Psoas muscle (tissue), 8 donors: ENCODE measurements around the gene RIC8A. TPM values are rescaled to one million over a fixed set of nuclear protein-coding genes. Genes with fewer than 3 reads are reported as not detected.
A peak's percentile ranks its signal among the peaks of the same experiment; 100 is the strongest.

Experiments
- ATAC-seq, 4 donors: fragments of 200-7000 bp; cut with Tn5 transposase; one replicate each; pipeline ENCODE4 v1.9.1; 2020; ENCODE audit warnings: moderate library complexity in 3 of 4, mild to moderate bottlenecking in 2 of 4
- DNase-seq, 2 donors: peaks; one replicate each; pipeline ENCODE4 v3.0.0-alpha.2; 2020
- H3K27ac ChIP-seq: fragments of 200-600 bp; one replicate; pipeline ENCODE4 v1.8.0; 2022
- H3K27me3 ChIP-seq, 3 donors: fragments of 200-600 bp in 1 of 3; one replicate each; pipeline versions ENCODE4 v1.6.1 to v1.8.0; 2013 to 2022; ENCODE audit warnings: low read length in 2 of 3, mild to moderate bottlenecking in 2 of 3, moderate library complexity in 1 of 3; ENCODE audit not compliant: insufficient read depth in 3 of 3
- H3K36me3 ChIP-seq, 2 donors: fragments of 200-600 bp in 1 of 2; one replicate each; pipeline versions ENCODE4 v1.6.1 to v1.8.0; 2013 to 2022; ENCODE audit warnings: low read depth in 1 of 2, mild to moderate bottlenecking in 1 of 2, moderate library complexity in 1 of 2; ENCODE audit not compliant: insufficient read depth in 1 of 2
- H3K4me1 ChIP-seq: fragments of 200-600 bp; one replicate; pipeline ENCODE4 v1.8.0; 2022
- H3K4me3 ChIP-seq: fragments of 200-600 bp; one replicate; pipeline ENCODE4 v1.8.0; 2022; ENCODE audit warnings: mild to moderate bottlenecking
- H3K9me3 ChIP-seq: fragments of 200-600 bp; one replicate; pipeline ENCODE4 v1.8.0; 2022
- WGBS, 3 donors: extraction: QIAGEN DNeasy Blood & Tissue Kit; methylation state at CpG; one replicate each; pipeline versions ENCODE4 v1.1.6 to v1.1.7; 2013; 5-methylcytosine and 5-hydroxymethylcytosine counted together
- intact Hi-C, 2 donors: fragments of 100-400 bp; cut with DNase I; formaldehyde crosslinking; loops; one replicate each; pipeline versions ENCODE4 v1.11.0 to v1.14.2; 2022
- polyA plus RNA-seq, 3 donors: library from polyadenylated mRNA; stranded (reverse); fragments of 200-250 nt; gene quantifications; one replicate each; pipeline ENCODE4 v1.2.3, GENCODE V29; 2013
- total RNA-seq, 4 donors: library from RNA; stranded (reverse); fragmentation: NEBNext Ultra II Directional in 2 of 4; extraction: Animal tissue kit (Norgen Biotek cat#: 25700) in 2 of 4; gene quantifications; one replicate each; pipeline versions ENCODE4 v1.2.1 to v1.2.4, GENCODE V29; 2021 to 2023
- TF ChIP-seq, protein P1 (sequence below): fragments of 200-600 bp; IDR thresholded peaks from one replicate; pipeline ENCODE4 v1.8.0; 2022; ENCODE audit warnings: antibody characterized with exemption
- donor health status: healthy with polysubstance abuse.
- donor health status: DM: no; HTN: no; CAD: no; lungs with moderate emphysema.
- donor health status: Bipolar disorder and iron deficiency.
- donor health status: healthy.
- donor health status: DM: yes; HTN: yes; CAD: no.
- donor health status: DM: no; HTN: no; CAD: no.
- donor health status: DM: no; HTN: no; CAD: no.
- donor health status: DM: yes; HTN: yes; CAD: no.

Gene RIC8A
- total and polyA plus RNA-seq, 7 donors = 30.2 to 66.9 (median 39.9) TPM

DNA sequence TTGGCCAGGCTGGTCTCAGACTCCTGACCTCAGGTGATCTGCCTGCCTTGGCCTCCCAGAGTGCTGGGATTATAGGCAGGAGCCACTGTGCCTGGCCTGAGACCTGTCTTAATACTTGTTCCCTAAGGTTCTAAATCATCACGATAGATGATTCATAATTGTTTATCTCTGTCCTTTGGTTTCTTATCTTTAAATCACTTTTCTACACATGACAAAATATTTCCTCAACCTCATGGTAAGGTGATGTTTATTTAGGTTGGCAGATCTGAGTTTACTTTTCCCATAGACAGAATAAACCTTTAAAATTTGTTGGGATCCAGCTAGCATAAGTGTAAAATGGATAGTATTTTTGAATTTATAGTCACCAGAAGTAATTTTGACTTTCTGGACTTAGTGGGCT lies 32.8 kb downstream of the RIC8A start:
- Histone ChIP-seq H3K27ac (no peak overlapping the region), H3K4me1 (peaks cover 44% of the 10 kb centered on the region), H3K9me3 (no peaks in the 10 kb centered on the region), H3K36me3 (peaks cover 9 to 66% of the 10 kb centered on the region in 2 donors), H3K4me3 (no peak overlapping the region), H3K27me3 (no peaks in the 10 kb centered on the region)
- ATAC-seq (no peak), DNase-seq (no peak)
- TF ChIP-seq, protein P1, sequence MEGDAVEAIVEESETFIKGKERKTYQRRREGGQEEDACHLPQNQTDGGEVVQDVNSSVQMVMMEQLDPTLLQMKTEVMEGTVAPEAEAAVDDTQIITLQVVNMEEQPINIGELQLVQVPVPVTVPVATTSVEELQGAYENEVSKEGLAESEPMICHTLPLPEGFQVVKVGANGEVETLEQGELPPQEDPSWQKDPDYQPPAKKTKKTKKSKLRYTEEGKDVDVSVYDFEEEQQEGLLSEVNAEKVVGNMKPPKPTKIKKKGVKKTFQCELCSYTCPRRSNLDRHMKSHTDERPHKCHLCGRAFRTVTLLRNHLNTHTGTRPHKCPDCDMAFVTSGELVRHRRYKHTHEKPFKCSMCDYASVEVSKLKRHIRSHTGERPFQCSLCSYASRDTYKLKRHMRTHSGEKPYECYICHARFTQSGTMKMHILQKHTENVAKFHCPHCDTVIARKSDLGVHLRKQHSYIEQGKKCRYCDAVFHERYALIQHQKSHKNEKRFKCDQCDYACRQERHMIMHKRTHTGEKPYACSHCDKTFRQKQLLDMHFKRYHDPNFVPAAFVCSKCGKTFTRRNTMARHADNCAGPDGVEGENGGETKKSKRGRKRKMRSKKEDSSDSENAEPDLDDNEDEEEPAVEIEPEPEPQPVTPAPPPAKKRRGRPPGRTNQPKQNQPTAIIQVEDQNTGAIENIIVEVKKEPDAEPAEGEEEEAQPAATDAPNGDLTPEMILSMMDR = no peak
- 69 to 90% (median 85%) methylated on average over 1 of the region's 1 CpG for WGBS, 3 donors
- intact Hi-C loops = no loop called here

DNA sequence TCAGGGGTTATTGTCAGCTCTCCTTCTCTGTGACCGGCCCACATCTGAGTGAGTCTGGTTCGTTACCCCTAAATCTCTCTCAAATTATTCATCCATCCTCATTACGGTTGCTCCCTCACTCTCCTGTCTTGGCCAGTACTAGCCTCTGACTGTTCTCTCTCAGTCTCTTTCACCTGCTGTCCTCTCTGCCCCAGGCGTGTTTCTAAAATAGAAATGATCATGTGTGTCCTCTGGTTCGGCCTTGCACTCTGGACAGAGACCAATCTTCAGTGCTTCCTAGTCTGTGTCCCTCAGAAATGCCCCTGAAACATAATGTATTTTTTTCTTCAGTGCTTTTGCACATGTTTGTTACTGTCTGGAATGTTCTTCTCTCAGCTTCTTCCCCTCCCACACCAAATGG lies 34.1 kb downstream of the RIC8A start:
- intact Hi-C loops = no loop called here
- TF ChIP-seq, protein P1 = no peak

DNA sequence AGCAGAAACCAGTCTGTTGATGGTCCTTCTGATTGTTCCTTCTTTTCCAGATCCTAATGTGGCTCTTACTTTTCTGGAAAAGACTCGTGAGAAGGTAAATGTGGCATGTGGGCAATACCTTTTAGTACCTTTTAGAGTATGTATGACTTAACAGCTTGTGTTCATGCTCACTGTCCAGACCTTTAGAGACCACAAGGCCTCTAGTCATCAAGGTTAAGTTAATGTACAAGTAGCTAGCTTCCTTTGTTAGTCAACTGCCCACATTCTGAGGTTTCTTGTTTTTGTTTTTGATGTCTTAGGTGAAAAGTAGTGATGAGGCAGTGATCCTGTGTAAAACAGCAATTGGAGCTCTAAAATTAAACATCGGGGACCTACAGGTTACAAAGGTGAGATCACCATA lies 36.9 kb downstream of the RIC8A start:
- Histone ChIP-seq H3K9me3 (no peaks in the 10 kb centered on the region), H3K27me3 (no peaks in the 10 kb centered on the region), H3K4me1 (peaks cover 24% of the 10 kb centered on the region), H3K36me3 (peaks cover 9 to 97% of the 10 kb centered on the region in 2 donors), H3K4me3 (no peak overlapping the region), H3K27ac (no peak overlapping the region)
- DNase-seq = no peak
- TF ChIP-seq, protein P1 = no peak
- ATAC-seq = no peak
- intact Hi-C loops = no loop called here
- WGBS, 3 donors = 85 to 93% (median 90%) methylated on average over 2 of the region's 2 CpGs

More for the DNA sequence above, 34.1 kb downstream of the RIC8A start:
- DNase-seq = no peak
- H3K27ac ChIP-seq = peak overlapping the region; percentile 44
- H3K36me3 ChIP-seq = peaks cover 9 to 78% of the 10 kb centered on the region in 2 donors
- H3K4me3 ChIP-seq = no peak overlapping the region
- ATAC-seq = peak; percentile 65 to 73 (median 70)
- 51 to 55% (median 52%) methylated on average over 5 of the region's 5 CpGs for WGBS, 3 donors
- no peaks in the 10 kb centered on the region for H3K9me3 ChIP-seq
- H3K4me1 ChIP-seq = peaks cover 41% of the 10 kb centered on the region
- H3K27me3 ChIP-seq = no peaks in the 10 kb centered on the region

DNA sequence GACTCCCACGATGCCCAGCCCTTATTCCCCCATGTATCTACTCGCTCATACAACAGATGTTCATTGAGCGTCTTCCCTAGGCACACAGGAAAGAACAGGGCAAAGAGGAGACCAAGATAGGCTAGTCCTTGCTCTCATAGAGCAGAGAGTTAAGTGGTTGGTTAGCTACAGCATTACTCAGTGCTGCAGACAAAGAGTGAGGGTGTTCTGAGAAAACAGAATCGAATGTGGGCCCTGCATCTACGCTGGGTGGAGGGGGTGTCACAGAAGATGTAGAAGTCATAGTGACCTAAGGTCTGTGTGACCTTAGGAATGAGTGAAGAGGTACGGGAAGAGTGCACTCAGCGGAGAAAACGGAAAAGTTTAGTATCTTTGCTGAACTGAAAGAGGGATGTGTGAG lies 41.6 kb downstream of the RIC8A start:
- WGBS, 3 donors = 75 to 80% (median 80%) methylated on average over 8 of the region's 8 CpGs
- TF ChIP-seq, protein P1 = no peak
- DNase-seq = no peak
- ATAC-seq = no peak
- Histone ChIP-seq H3K9me3 (no peaks in the 10 kb centered on the region), H3K27ac (no peak overlapping the region), H3K36me3 (peaks cover 12 to 94% of the 10 kb centered on the region in 2 donors), H3K4me1 (no peaks in the 10 kb centered on the region), H3K4me3 (no peak overlapping the region), H3K27me3 (no peaks in the 10 kb centered on the region)
- intact Hi-C loops = no loop called here

DNA sequence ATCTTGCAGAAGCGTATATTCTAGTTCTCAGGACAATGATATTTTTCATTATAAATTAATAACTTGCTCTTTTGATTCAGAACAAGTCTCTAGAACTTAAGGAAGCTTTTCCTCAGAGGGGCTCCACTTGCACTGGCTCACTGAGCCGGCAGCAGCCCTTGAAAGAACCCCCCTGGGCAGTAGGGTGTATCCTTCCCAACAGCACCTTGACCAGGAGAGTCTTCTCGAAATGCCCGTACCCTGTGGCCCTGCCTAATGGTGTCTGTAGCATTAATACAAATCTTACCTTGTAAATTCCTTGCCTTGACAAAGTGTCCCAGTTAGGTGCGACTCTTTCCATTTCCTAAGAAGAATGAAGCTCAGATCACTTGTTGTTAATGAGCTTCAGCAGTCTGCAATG lies 42.8 kb downstream of the RIC8A start:
- no peaks in the 10 kb centered on the region for H3K4me1 ChIP-seq
- H3K9me3 ChIP-seq = no peaks in the 10 kb centered on the region
- TF ChIP-seq, protein P1 = no peak
- no peak overlapping the region for H3K4me3 ChIP-seq
- no peaks in the 10 kb centered on the region for H3K27me3 ChIP-seq
- intact Hi-C loops = no loop called here
- WGBS, 3 donors = 89 to 92% (median 91%) methylated on average over 5 of the region's 5 CpGs
- H3K27ac ChIP-seq = no peak overlapping the region
- DNase-seq (no peak), ATAC-seq (no peak)
- H3K36me3 ChIP-seq = peaks cover 6 to 82% of the 10 kb centered on the region in 2 donors
